ENCODE results near the gene UCMA. TPM values are rescaled to one million over a fixed set of nuclear protein-coding genes. Genes with fewer than 3 reads are reported as not detected.

UCMA gene
- total and polyA plus RNA-seq, 9 donors = 0.11 to 0.48 (median 0.38) TPM; not detected in 6

- Histone ChIP-seq H3K4me3 (no peak overlapping the region), H3K27me3 (no peaks in the 10 kb centered on the region), H3K4me1 (ENCODE audit: insufficient read depth) (no peaks in the 10 kb centered on the region), H3K36me3 (no peaks in the 10 kb centered on the region), H3K27ac (no peak overlapping the region), H3K9me3 (no peaks in the 10 kb centered on the region)
- DNase-seq = no peak
- no peak for TF ChIP-seq EP300 (IDR thresholded peaks at IDR 0.05)
- TF ChIP-seq POLR2A (IDR thresholded peaks at IDR 0.05) = no peak
- 91 to 97% (median 95%) methylated on average over 5 of the region's 5 CpGs for WGBS, 3 donors
- intact Hi-C loops (cut with DNase I) = no loop called here
These were observed 49.3 kb downstream of the UCMA start for GRCh38 chr10:13184730-13185514.

GRCh38 chr10:13184276-13184675, 49.9 kb downstream of the UCMA start:
- WGBS, 3 donors = 90 to 93% (median 92%) methylated on average over 2 of the region's 2 CpGs
- no peak for DNase-seq
- intact Hi-C loops (cut with DNase I) = no loop called here
- no peaks in the 10 kb centered on the region for H3K27me3 ChIP-seq
- no peak for TF ChIP-seq POLR2A (IDR thresholded peaks at IDR 0.05)
- H3K9me3 ChIP-seq = no peaks in the 10 kb centered on the region
- no peak overlapping the region for H3K27ac ChIP-seq
- H3K36me3 ChIP-seq = no peaks in the 10 kb centered on the region
- no peak overlapping the region for H3K4me3 ChIP-seq
- no peaks in the 10 kb centered on the region for H3K4me1 ChIP-seq (ENCODE audit: insufficient read depth)

- Histone ChIP-seq H3K27ac (no peak overlapping the region), H3K9me3 (no peaks in the 10 kb centered on the region), H3K36me3 (no peaks in the 10 kb centered on the region), H3K4me1 (ENCODE audit: insufficient read depth) (no peaks in the 10 kb centered on the region), H3K4me3 (no peak overlapping the region), H3K27me3 (no peaks in the 10 kb centered on the region)
- TF ChIP-seq POLR2A (IDR thresholded peaks at IDR 0.05) = no peak
- no peak for TF ChIP-seq CTCF (IDR thresholded peaks at IDR 0.05)
- no peak for TF ChIP-seq EP300 (IDR thresholded peaks at IDR 0.05)
- 78 to 98% (median 98%) methylated on average over 5 of the region's 5 CpGs for WGBS, 3 donors
- intact Hi-C loops (cut with DNase I) = no loop called here
- DNase-seq = no peak
These were observed 50.5 kb downstream of the UCMA start for GRCh38 chr10:13183625-13184024.

- WGBS, 3 donors = 81 to 95% (median 93%) methylated on average over 1 of the region's 1 CpG
- H3K27ac ChIP-seq = no peak overlapping the region
- no peaks in the 10 kb centered on the region for H3K4me1 ChIP-seq (ENCODE audit: insufficient read depth)
- TF ChIP-seq EP300 (IDR thresholded peaks at IDR 0.05) = no peak
- TF ChIP-seq CTCF (IDR thresholded peaks at IDR 0.05) = no peak
- no peak for TF ChIP-seq POLR2A (IDR thresholded peaks at IDR 0.05)
- H3K27me3 ChIP-seq = no peaks in the 10 kb centered on the region
- no peaks in the 10 kb centered on the region for H3K9me3 ChIP-seq
- no peak for DNase-seq
- intact Hi-C loops (cut with DNase I) = no loop called here
- H3K4me3 ChIP-seq = no peak overlapping the region
- H3K36me3 ChIP-seq = no peaks in the 10 kb centered on the region
These were observed 51.8 kb downstream of the UCMA start for GRCh38 chr10:13182424-13182823.

GRCh38 chr10:13180788-13181187, 53.4 kb downstream of the UCMA start:
- Histone ChIP-seq H3K27me3 (no peaks in the 10 kb centered on the region), H3K4me1 (ENCODE audit: insufficient read depth) (no peaks in the 10 kb centered on the region), H3K9me3 (no peaks in the 10 kb centered on the region), H3K36me3 (no peaks in the 10 kb centered on the region), H3K27ac (no peak overlapping the region), H3K4me3 (no peak overlapping the region)
- TF ChIP-seq POLR2A (IDR thresholded peaks at IDR 0.05) (no peak), CTCF (IDR thresholded peaks at IDR 0.05) (no peak), EP300 (IDR thresholded peaks at IDR 0.05) (no peak)
- no peak for DNase-seq
- intact Hi-C loops (cut with DNase I) = no loop called here
- WGBS, 3 donors = 96 to 99% (median 99%) methylated on average over 4 of the region's 4 CpGs
